CD1c-positive myeloid dendritic cell (primary cell): ENCODE data around the gene ARHGEF12.
A peak's percentile ranks its signal among the peaks of the same experiment; 100 is the strongest.
"Not testable (repeated sequence)": the region's sequence is repeated elsewhere in the genome, so short reads cannot be mapped to it uniquely, and the experiment has no call there.

Experiments
- DNase-seq: peaks from one replicate; pipeline ENCODE4 v3.0.0-alpha.2; 2016; ENCODE audit errors: extremely low spot score

Gene ARHGEF12

GRCh38 chr11:120499088-120499487 lies 162.9 kb downstream of the ARHGEF12 start:
- no peak for DNase-seq

GRCh38 chr11:120499859-120500258 lies 163.6 kb downstream of the ARHGEF12 start:
- no peak for DNase-seq

GRCh38 chr11:120500414-120501071 lies 164.3 kb downstream of the ARHGEF12 start:
- DNase-seq: no peak

- no peak for DNase-seq
Observed at GRCh38 chr11:120501440-120501839, 165.2 kb downstream of the ARHGEF12 start.

GRCh38 chr11:120501976-120502755 lies 166.0 kb downstream of the ARHGEF12 start:
- no peak for DNase-seq

- DNase-seq: not testable (repeated sequence)
Observed at GRCh38 chr11:120503529-120503928, 167.3 kb downstream of the ARHGEF12 start.

GRCh38 chr11:120505801-120506425 lies 169.7 kb downstream of the ARHGEF12 start:
- no peak for DNase-seq

GRCh38 chr11:120509346-120510053 lies 173.3 kb downstream of the ARHGEF12 start:
- DNase-seq: no peak

GRCh38 chr11:120510406-120511115 lies 174.3 kb downstream of the ARHGEF12 start:
- no peak for DNase-seq

GRCh38 chr11:120511116-120511819 lies 175.1 kb downstream of the ARHGEF12 start, which contains the start of gene GRIK4:
Gene GRIK4 (plus strand): TSS chr11:120511748. CDS start chr11:120660319, 148,571 bp downstream.
- peak; percentile 74 for DNase-seq

GRCh38 chr11:120511820-120512738 lies 175.9 kb downstream of the ARHGEF12 start:
- DNase-seq: no peak

- DNase-seq: no peak
Observed at GRCh38 chr11:120512739-120513435, 176.7 kb downstream of the ARHGEF12 start.

GRCh38 chr11:120513436-120514315 lies 177.5 kb downstream of the ARHGEF12 start:
- no peak for DNase-seq

- no peak for DNase-seq
Observed at GRCh38 chr11:120514541-120515121, 178.4 kb downstream of the ARHGEF12 start.

- DNase-seq: no peak
Observed at GRCh38 chr11:120515186-120515723, 179.0 kb downstream of the ARHGEF12 start.

- DNase-seq: no peak
Observed at GRCh38 chr11:120516461-120517389, 180.5 kb downstream of the ARHGEF12 start.
